ENCODE measurements around the gene BRI3BP. TPM values are rescaled to one million over a fixed set of nuclear protein-coding genes. Genes with fewer than 3 reads are reported as not detected.

BRI3BP gene
- total RNA-seq, 1 donor = 2.2 TPM

GRCh38 chr12:125053821-125054220 lies 60.4 kb downstream of the BRI3BP start:
- Histone ChIP-seq H3K27ac (ENCODE audit: low read depth, low read length) (no peak overlapping the region), H3K9me3 (ENCODE audit: low read depth, low read length) (no peaks in the 10 kb centered on the region), H4K20me1 (ENCODE audit: insufficient read depth, low read length) (no peaks in the 10 kb centered on the region), H3K36me3 (ENCODE audit: insufficient read depth, low read length) (no peaks in the 10 kb centered on the region), H3K4me2 (ENCODE audit: insufficient read depth, low read length) (no peak overlapping the region), H3K4me1 (ENCODE audit: insufficient read depth, low read length) (peaks cover 4% of the 10 kb centered on the region), H3K79me2 (ENCODE audit: insufficient read depth, low read length) (no peaks in the 10 kb centered on the region), H3K4me3 (ENCODE audit: insufficient read depth, low read length) (no peak overlapping the region), H2AFZ (ENCODE audit: low read length) (peak overlapping the region; percentile 79), H3K27me3 (ENCODE audit: insufficient read depth, low read length) (no peaks in the 10 kb centered on the region)
- TF ChIP-seq CTCF (IDR thresholded peaks at IDR 0.05; ENCODE audit: extremely low read depth, low read depth, low read length) = no peak
- no peak for DNase-seq (ENCODE audit: insufficient read length, low spot score, missing footprints)

DNA sequence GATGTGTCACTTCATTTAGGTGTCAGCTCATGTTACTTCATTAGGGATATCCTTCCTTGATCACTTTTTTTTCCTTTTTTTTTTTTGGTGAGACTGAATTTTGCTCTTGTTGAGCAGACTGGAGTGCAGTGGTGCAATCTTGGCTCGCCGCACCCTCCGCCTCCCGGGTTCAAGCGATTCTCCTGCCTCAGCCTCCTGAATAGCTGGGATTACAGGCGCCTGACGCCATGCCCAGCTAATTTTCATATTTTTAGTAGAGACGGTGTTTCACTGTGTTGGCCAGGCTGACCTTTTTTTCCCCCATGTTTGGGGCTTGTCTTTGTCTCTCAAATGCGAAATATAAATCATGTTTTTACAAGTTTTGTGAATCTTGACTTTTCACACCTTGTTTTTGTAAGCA lies 62.1 kb downstream of the BRI3BP start:
- Histone ChIP-seq H4K20me1 (ENCODE audit: insufficient read depth, low read length) (no peaks in the 10 kb centered on the region), H3K36me3 (ENCODE audit: insufficient read depth, low read length) (no peaks in the 10 kb centered on the region), H3K4me3 (ENCODE audit: insufficient read depth, low read length) (no peak overlapping the region)

DNA sequence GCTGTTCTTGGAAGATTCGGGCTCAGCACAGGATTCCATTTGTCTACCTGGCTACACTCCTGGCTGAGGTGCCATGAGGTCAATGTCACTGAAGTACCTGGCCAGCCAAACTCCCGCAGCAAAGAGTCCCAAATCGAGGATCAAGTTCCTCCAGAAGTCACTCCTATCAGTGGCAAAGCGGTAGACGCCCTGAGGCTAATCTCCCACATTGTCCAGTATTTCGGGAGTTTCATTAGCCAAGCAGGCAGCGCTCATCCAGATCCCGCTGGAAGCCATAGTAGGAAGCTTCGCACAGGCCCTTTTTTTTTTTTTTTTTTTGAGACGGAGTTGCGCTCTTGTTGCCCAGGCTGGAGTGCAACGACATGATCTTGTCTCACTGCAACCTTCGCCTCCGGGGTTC lies 62.9 kb downstream of the BRI3BP start:
- Histone ChIP-seq H3K27me3 (ENCODE audit: insufficient read depth, low read length) (no peaks in the 10 kb centered on the region), H3K79me2 (ENCODE audit: insufficient read depth, low read length) (no peaks in the 10 kb centered on the region), H3K27ac (ENCODE audit: low read depth, low read length) (no peak overlapping the region), H3K4me3 (ENCODE audit: insufficient read depth, low read length) (no peak overlapping the region), H3K36me3 (ENCODE audit: insufficient read depth, low read length) (no peaks in the 10 kb centered on the region), H2AFZ (ENCODE audit: low read length) (peak overlapping the region; percentile 47), H3K4me2 (ENCODE audit: insufficient read depth, low read length) (no peak overlapping the region), H4K20me1 (ENCODE audit: insufficient read depth, low read length) (no peaks in the 10 kb centered on the region), H3K4me1 (ENCODE audit: insufficient read depth, low read length) (no peaks in the 10 kb centered on the region), H3K9me3 (ENCODE audit: low read depth, low read length) (no peaks in the 10 kb centered on the region)
- TF ChIP-seq CTCF (IDR thresholded peaks at IDR 0.05; ENCODE audit: extremely low read depth, low read depth, low read length) = no peak
- DNase-seq (ENCODE audit: insufficient read length, low spot score, missing footprints) = no peak

More for the DNA sequence above, 62.1 kb downstream of the BRI3BP start:
- no peak for DNase-seq (ENCODE audit: insufficient read length, low spot score, missing footprints)
- Histone ChIP-seq H3K79me2 (ENCODE audit: insufficient read depth, low read length) (no peaks in the 10 kb centered on the region), H3K9me3 (ENCODE audit: low read depth, low read length) (no peaks in the 10 kb centered on the region), H3K4me1 (ENCODE audit: insufficient read depth, low read length) (no peaks in the 10 kb centered on the region), H3K27me3 (ENCODE audit: insufficient read depth, low read length) (no peaks in the 10 kb centered on the region), H3K4me2 (ENCODE audit: insufficient read depth, low read length) (no peak overlapping the region), H2AFZ (ENCODE audit: low read length) (no peak overlapping the region), H3K27ac (ENCODE audit: low read depth, low read length) (no peak overlapping the region)
- no peak for TF ChIP-seq CTCF (IDR thresholded peaks at IDR 0.05; ENCODE audit: extremely low read depth, low read depth, low read length)

- Histone ChIP-seq H3K79me2 (ENCODE audit: insufficient read depth, low read length) (no peaks in the 10 kb centered on the region), H3K27ac (ENCODE audit: low read depth, low read length) (no peak overlapping the region), H3K36me3 (ENCODE audit: insufficient read depth, low read length) (no peaks in the 10 kb centered on the region), H3K9me3 (ENCODE audit: low read depth, low read length) (no peaks in the 10 kb centered on the region), H4K20me1 (ENCODE audit: insufficient read depth, low read length) (no peaks in the 10 kb centered on the region), H2AFZ (ENCODE audit: low read length) (no peak overlapping the region), H3K27me3 (ENCODE audit: insufficient read depth, low read length) (no peaks in the 10 kb centered on the region), H3K4me3 (ENCODE audit: insufficient read depth, low read length) (no peak overlapping the region), H3K4me1 (ENCODE audit: insufficient read depth, low read length) (no peaks in the 10 kb centered on the region), H3K4me2 (ENCODE audit: insufficient read depth, low read length) (no peak overlapping the region)
- peak; percentile 23 for DNase-seq (ENCODE audit: insufficient read length, low spot score, missing footprints)
- TF ChIP-seq CTCF (IDR thresholded peaks at IDR 0.05; ENCODE audit: extremely low read depth, low read depth, low read length) = no peak
These were observed 64.3 kb downstream of the BRI3BP start for GRCh38 chr12:125057708-125058107.
